ENCODE data around the gene FARP2. TPM values are rescaled to one million over a fixed set of nuclear protein-coding genes. Genes with fewer than 3 reads are reported as not detected.

The FARP2 gene
- total and polyA plus RNA-seq, 2 of the 13 experiments (the other 11 are each of a cell fraction or from before 2014, with no cell fraction given), result 28.0 to 45.4 TPM

DNA sequence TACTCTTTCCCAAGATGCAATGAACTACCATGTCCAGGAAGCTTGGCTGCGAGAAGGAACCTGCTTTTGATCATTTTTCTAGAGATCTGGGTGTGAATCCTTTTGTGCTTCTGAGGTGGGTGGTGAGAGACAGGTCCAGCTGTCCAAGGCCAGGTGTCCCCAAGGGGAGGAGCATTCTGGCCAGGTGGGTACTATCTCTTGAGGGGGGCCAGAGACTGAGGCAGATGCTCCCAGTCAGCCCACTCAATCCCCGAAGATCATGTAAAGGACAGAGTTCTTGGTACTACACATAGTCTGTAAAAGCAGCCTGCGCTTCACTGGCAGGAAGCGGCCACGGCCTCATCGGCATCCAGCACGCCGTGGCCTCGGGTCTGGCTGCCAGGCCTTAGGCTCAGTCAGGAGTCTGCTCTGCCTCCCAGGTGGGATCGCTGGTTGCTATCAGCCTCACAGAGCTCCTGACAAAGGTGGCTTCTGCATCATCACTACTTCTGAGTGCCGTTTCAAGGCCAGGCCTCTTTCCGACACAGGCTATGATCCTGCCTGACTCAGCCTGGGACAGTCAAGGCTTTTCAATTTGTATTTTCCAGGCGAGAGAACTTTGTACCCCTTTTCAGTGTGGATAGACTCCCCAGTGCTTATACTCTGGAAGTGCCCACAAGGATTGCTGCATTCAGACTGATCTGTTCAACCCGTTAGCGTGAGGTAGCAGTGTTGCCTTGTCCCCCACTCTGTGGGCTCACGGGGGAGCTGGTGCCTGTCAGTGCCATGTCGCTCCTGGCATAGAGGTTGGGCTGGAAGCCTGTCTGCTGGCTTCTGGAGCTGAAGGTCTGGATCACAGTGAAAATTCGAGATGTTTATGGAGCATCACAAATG is 123.2 kb downstream of the FARP2 start (continued):
- TF ChIP-seq, protein P1, sequence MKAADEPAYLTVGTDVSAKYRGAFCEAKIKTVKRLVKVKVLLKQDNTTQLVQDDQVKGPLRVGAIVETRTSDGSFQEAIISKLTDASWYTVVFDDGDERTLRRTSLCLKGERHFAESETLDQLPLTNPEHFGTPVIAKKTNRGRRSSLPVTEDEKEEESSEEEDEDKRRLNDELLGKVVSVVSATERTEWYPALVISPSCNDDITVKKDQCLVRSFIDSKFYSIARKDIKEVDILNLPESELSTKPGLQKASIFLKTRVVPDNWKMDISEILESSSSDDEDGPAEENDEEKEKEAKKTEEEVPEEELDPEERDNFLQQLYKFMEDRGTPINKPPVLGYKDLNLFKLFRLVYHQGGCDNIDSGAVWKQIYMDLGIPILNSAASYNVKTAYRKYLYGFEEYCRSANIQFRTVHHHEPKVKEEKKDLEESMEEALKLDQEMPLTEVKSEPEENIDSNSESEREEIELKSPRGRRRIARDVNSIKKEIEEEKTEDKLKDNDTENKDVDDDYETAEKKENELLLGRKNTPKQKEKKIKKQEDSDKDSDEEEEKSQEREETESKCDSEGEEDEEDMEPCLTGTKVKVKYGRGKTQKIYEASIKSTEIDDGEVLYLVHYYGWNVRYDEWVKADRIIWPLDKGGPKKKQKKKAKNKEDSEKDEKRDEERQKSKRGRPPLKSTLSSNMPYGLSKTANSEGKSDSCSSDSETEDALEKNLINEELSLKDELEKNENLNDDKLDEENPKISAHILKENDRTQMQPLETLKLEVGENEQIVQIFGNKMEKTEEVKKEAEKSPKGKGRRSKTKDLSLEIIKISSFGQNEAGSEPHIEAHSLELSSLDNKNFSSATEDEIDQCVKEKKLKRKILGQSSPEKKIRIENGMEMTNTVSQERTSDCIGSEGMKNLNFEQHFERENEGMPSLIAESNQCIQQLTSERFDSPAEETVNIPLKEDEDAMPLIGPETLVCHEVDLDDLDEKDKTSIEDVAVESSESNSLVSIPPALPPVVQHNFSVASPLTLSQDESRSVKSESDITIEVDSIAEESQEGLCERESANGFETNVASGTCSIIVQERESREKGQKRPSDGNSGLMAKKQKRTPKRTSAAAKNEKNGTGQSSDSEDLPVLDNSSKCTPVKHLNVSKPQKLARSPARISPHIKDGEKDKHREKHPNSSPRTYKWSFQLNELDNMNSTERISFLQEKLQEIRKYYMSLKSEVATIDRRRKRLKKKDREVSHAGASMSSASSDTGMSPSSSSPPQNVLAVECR (CRISPR knock-in tag; IDR thresholded peaks at IDR 0.05; ENCODE audit: borderline replicate concordance), result peak; percentile 45; the same call in 1 of the 2 replicates
- TF ChIP-seq, protein P2, sequence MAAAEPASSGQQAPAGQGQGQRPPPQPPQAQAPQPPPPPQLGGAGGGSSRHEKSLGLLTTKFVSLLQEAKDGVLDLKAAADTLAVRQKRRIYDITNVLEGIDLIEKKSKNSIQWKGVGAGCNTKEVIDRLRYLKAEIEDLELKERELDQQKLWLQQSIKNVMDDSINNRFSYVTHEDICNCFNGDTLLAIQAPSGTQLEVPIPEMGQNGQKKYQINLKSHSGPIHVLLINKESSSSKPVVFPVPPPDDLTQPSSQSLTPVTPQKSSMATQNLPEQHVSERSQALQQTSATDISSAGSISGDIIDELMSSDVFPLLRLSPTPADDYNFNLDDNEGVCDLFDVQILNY (CRISPR knock-in tag; conservative IDR thresholded peaks at IDR 0.05), result 0 out of 2 replicates have a peak, but pooled peaks have one; percentile 32
- TF ChIP-seq, protein P3, sequence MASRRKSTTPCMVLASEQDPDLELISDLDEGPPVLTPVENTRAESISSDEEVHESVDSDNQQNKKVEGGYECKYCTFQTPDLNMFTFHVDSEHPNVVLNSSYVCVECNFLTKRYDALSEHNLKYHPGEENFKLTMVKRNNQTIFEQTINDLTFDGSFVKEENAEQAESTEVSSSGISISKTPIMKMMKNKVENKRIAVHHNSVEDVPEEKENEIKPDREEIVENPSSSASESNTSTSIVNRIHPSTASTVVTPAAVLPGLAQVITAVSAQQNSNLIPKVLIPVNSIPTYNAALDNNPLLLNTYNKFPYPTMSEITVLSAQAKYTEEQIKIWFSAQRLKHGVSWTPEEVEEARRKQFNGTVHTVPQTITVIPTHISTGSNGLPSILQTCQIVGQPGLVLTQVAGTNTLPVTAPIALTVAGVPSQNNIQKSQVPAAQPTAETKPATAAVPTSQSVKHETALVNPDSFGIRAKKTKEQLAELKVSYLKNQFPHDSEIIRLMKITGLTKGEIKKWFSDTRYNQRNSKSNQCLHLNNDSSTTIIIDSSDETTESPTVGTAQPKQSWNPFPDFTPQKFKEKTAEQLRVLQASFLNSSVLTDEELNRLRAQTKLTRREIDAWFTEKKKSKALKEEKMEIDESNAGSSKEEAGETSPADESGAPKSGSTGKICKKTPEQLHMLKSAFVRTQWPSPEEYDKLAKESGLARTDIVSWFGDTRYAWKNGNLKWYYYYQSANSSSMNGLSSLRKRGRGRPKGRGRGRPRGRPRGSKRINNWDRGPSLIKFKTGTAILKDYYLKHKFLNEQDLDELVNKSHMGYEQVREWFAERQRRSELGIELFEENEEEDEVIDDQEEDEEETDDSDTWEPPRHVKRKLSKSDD (CRISPR knock-in tag; IDR thresholded peaks at IDR 0.05; ENCODE audit: low read depth), result no peak
- TF ChIP-seq POLR2A (IDR thresholded peaks at IDR 0.05; ENCODE audit: insufficient read depth in 1 of 2, low read depth in 2 of 2, low read length in 2 of 2) (peak in 1 of 2 experiments; percentile 61; a peak in 2 of 4 replicates), HOXA9 (CRISPR knock-in tag; IDR thresholded peaks at IDR 0.05; ENCODE audit: borderline replicate concordance) (no peak), SETDB1 (CRISPR knock-in tag; IDR thresholded peaks at IDR 0.05; ENCODE audit: borderline replicate concordance) (no peak), ZNF572 (CRISPR knock-in tag; IDR thresholded peaks at IDR 0.05) (no peak), ZNF776 (CRISPR knock-in tag; IDR thresholded peaks at IDR 0.05) (no peak)
- TF ChIP-seq, protein P4, sequence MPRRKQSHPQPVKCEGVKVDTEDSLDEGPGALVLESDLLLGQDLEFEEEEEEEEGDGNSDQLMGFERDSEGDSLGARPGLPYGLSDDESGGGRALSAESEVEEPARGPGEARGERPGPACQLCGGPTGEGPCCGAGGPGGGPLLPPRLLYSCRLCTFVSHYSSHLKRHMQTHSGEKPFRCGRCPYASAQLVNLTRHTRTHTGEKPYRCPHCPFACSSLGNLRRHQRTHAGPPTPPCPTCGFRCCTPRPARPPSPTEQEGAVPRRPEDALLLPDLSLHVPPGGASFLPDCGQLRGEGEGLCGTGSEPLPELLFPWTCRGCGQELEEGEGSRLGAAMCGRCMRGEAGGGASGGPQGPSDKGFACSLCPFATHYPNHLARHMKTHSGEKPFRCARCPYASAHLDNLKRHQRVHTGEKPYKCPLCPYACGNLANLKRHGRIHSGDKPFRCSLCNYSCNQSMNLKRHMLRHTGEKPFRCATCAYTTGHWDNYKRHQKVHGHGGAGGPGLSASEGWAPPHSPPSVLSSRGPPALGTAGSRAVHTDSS (CRISPR knock-in tag; conservative IDR thresholded peaks at IDR 0.05), result no peak
- TF ChIP-seq, protein P5, sequence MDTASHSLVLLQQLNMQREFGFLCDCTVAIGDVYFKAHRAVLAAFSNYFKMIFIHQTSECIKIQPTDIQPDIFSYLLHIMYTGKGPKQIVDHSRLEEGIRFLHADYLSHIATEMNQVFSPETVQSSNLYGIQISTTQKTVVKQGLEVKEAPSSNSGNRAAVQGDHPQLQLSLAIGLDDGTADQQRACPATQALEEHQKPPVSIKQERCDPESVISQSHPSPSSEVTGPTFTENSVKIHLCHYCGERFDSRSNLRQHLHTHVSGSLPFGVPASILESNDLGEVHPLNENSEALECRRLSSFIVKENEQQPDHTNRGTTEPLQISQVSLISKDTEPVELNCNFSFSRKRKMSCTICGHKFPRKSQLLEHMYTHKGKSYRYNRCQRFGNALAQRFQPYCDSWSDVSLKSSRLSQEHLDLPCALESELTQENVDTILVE (CRISPR knock-in tag; IDR thresholded peaks at IDR 0.05), result no peak
- TF ChIP-seq, protein P6, sequence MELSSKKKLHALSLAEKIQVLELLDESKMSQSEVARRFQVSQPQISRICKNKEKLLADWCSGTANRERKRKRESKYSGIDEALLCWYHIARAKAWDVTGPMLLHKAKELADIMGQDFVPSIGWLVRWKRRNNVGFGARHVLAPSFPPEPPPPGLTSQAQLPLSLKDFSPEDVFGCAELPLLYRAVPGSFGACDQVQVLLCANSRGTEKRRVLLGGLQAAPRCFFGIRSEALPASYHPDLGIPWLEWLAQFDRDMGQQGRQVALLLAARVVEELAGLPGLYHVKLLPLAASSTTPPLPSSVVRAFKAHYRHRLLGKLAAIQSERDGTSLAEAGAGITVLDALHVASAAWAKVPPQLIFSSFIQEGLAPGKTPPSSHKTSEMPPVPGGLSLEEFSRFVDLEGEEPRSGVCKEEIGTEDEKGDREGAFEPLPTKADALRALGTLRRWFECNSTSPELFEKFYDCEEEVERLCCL (CRISPR knock-in tag; IDR thresholded peaks at IDR 0.05; ENCODE audit: borderline replicate concordance), result no peak

Measured in HepG2 (cell line).